Liver (tissue), 9 donors: ENCODE measurements around the gene KSR1. TPM values are rescaled to one million over a fixed set of nuclear protein-coding genes. Genes with fewer than 3 reads are reported as not detected.

ENCODE experiments used
- DNase-seq: peaks from one replicate; pipeline ENCODE4 v3.0.0-alpha.2; 2017; ENCODE audit warnings: low spot score
- H3K27ac ChIP-seq, 2 donors: one replicate each; pipeline ENCODE4 v1.7.0; 2013; ENCODE audit warnings: inconsistent platforms in 2 of 2, low read length in 2 of 2, control low read depth in 1 of 2, low read depth in 1 of 2, mild to moderate bottlenecking in 1 of 2
- H3K27me3 ChIP-seq, 4 donors: one replicate each; pipeline versions ENCODE4 v1.6.1 to v1.7.0; 2013; ENCODE audit warnings: low read length in 3 of 4, inconsistent platforms in 1 of 4, mild to moderate bottlenecking in 1 of 4, moderate library complexity in 1 of 4; ENCODE audit not compliant: control insufficient read depth in 4 of 4, insufficient read depth in 4 of 4
- H3K36me3 ChIP-seq, 4 donors: one replicate each; pipeline versions ENCODE4 v1.6.1 to v1.7.0; 2013; ENCODE audit warnings: low read length in 3 of 4, mild to moderate bottlenecking in 3 of 4, low read depth in 1 of 4, moderate library complexity in 1 of 4; ENCODE audit not compliant: control insufficient read depth in 4 of 4, insufficient read depth in 3 of 4
- H3K4me1 ChIP-seq, 4 donors: one replicate each; pipeline versions ENCODE4 v1.6.1 to v1.7.0; 2013; ENCODE audit warnings: low read length in 3 of 4, mild to moderate bottlenecking in 3 of 4, moderate library complexity in 1 of 4; ENCODE audit not compliant: control insufficient read depth in 4 of 4, insufficient read depth in 4 of 4
- H3K4me3 ChIP-seq, 3 donors: one replicate each; pipeline versions ENCODE4 v1.6.1 to v1.7.0; 2013; ENCODE audit warnings: low read length in 3 of 3, control low read depth in 1 of 3, low read depth in 1 of 3, mild to moderate bottlenecking in 1 of 3
- H3K9ac ChIP-seq, 2 donors: one replicate each; pipeline ENCODE4 v1.7.0; 2013; ENCODE audit warnings: low read length in 2 of 2, mild to moderate bottlenecking in 2 of 2, moderate library complexity in 2 of 2, control low read depth in 1 of 2, low read depth in 1 of 2
- H3K9me3 ChIP-seq, 4 donors: one replicate each; pipeline versions ENCODE4 v1.6.1 to v1.7.0; 2013; ENCODE audit warnings: low read length in 3 of 4; ENCODE audit not compliant: control insufficient read depth in 4 of 4
- EGR1 ChIP-seq, 2 donors: IDR thresholded peaks; 2 replicates each; pipeline ENCODE4 v1.6.1; 2016 to 2018; ENCODE audit warnings: antibody characterized with exemption in 2 of 2, low read depth in 2 of 2
- FOXA1 ChIP-seq: IDR thresholded peaks from 2 replicates; pipeline ENCODE4 v1.6.1; 2016; ENCODE audit warnings: antibody characterized with exemption
- FOXA2 ChIP-seq: IDR thresholded peaks from 2 replicates; pipeline ENCODE4 v1.6.1; 2016; ENCODE audit warnings: antibody characterized with exemption
- GABPA ChIP-seq, 2 donors: IDR thresholded peaks in 1 of 2; conservative IDR thresholded peaks in 1 of 2; 2 replicates each; pipeline ENCODE4 v1.6.1; 2016; ENCODE audit warnings: antibody characterized with exemption in 2 of 2, mild to moderate bottlenecking in 1 of 2, moderate library complexity in 1 of 2
- HNF4A ChIP-seq, 2 donors: conservative IDR thresholded peaks; 2 replicates each; pipeline ENCODE4 v1.6.1; 2016; ENCODE audit warnings: antibody characterized with exemption in 2 of 2, mild to moderate bottlenecking in 2 of 2
- HNF4G ChIP-seq: IDR thresholded peaks from 2 replicates; pipeline ENCODE4 v1.6.1; 2016; ENCODE audit warnings: antibody characterized with exemption
- JUND ChIP-seq, 2 donors: IDR thresholded peaks; 2 replicates each; pipeline ENCODE4 v1.6.1; 2016; ENCODE audit warnings: antibody characterized with exemption in 2 of 2
- MAX ChIP-seq: IDR thresholded peaks from 2 replicates; pipeline ENCODE4 v1.6.1; 2016; ENCODE audit warnings: antibody characterized with exemption
- RAD21 ChIP-seq, 2 donors: IDR thresholded peaks; 2 replicates each; pipeline ENCODE4 v1.6.1; 2016; ENCODE audit warnings: antibody characterized with exemption in 2 of 2, mild to moderate bottlenecking in 2 of 2
- REST ChIP-seq: IDR thresholded peaks from 2 replicates; pipeline ENCODE4 v1.6.1; 2016; ENCODE audit warnings: antibody characterized with exemption, mild to moderate bottlenecking
- RXRA ChIP-seq, 2 donors: IDR thresholded peaks; 2 replicates each; pipeline ENCODE4 v1.6.1; 2017 to 2018; ENCODE audit warnings: antibody characterized with exemption in 2 of 2, mild to moderate bottlenecking in 1 of 2
- SP1 ChIP-seq: IDR thresholded peaks from 2 replicates; pipeline ENCODE4 v1.6.1; 2018; ENCODE audit warnings: antibody characterized with exemption, mild to moderate bottlenecking
- TAF1 ChIP-seq: conservative IDR thresholded peaks from 2 replicates; pipeline ENCODE4 v1.6.1; 2016; ENCODE audit warnings: antibody characterized with exemption, mild to moderate bottlenecking
- ZBTB33 ChIP-seq: IDR thresholded peaks from 2 replicates; pipeline ENCODE4 v1.6.1; 2016; ENCODE audit warnings: antibody characterized with exemption
- WGBS: extraction: QIAGEN DNeasy Blood & Tissue Kit; methylation state at CpG from one replicate; pipeline ENCODE4 v1.1.7; 2013; 5-methylcytosine and 5-hydroxymethylcytosine counted together
- polyA plus RNA-seq, 2 donors: library from polyadenylated mRNA; stranded (reverse) in 1 of 2; unstranded in 1 of 2; fragments of 200-250 nt in 1 of 2; fragments of >200 nt in 1 of 2; fragmentation: Nextera tagmentation in 1 of 2; extraction: Ambion mirVana in 1 of 2; gene quantifications; one replicate each; pipeline versions ENCODE4 v1.2.1 to v1.2.3, GENCODE V29; 2013 to 2015
- total RNA-seq, 2 donors: library from RNA; depleted of rRNA; stranded (reverse); fragments of >200 nt; gene quantifications; one replicate each; pipeline ENCODE4 v1.2.3, GENCODE V29; 2014
- TF ChIP-seq, protein P1 (sequence below): IDR thresholded peaks from 2 replicates; pipeline ENCODE4 v1.6.1; 2016; ENCODE audit warnings: antibody characterized with exemption
- TF ChIP-seq, protein P2 (sequence below): fragments of 150-350 bp; IDR thresholded peaks from 2 replicates; pipeline ENCODE4 v1.5.1; 2017; ENCODE audit warnings: improper control_type of control experiment, low read depth, low read length; ENCODE audit not compliant: missing input control
- donor health status: healthy.
- donor health status: healthy.
- donor health status: healthy.
- donor health status: healthy.
- donor health status: healthy.

The KSR1 gene
- total and polyA plus RNA-seq, 4 donors, result 1.2 to 9.0 (median 4.1) TPM

GRCh38 chr17:27523712-27524111 lies 67.5 kb downstream of the KSR1 start:
- Histone ChIP-seq H3K4me1 (peaks cover 0 to 10% (median 4%) of the 10 kb centered on the region in 4 donors), H3K36me3 (no peaks in the 10 kb centered on the region), H3K9me3 (no peaks in the 10 kb centered on the region), H3K4me3 (no peak overlapping the region), H3K27ac (no peak overlapping the region), H3K9ac (no peak overlapping the region), H3K27me3 (no peaks in the 10 kb centered on the region)
- no peak for DNase-seq
- TF ChIP-seq TAF1, result no peak
- no peak for TF ChIP-seq ZBTB33
- TF ChIP-seq, protein P1, sequence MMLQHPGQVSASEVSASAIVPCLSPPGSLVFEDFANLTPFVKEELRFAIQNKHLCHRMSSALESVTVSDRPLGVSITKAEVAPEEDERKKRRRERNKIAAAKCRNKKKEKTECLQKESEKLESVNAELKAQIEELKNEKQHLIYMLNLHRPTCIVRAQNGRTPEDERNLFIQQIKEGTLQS, result no peak
- TF ChIP-seq HNF4A (conservative IDR thresholded peaks at IDR 0.05), result no peak
- TF ChIP-seq MAX, result no peak
- no peak for TF ChIP-seq RAD21 (IDR thresholded peaks at IDR 0.05)
- no peak for TF ChIP-seq FOXA2
- TF ChIP-seq RXRA (IDR thresholded peaks at IDR 0.05), result no peak
- no peak for TF ChIP-seq FOXA1
- no peak for TF ChIP-seq JUND (IDR thresholded peaks at IDR 0.05)
- no peak for TF ChIP-seq GABPA (IDR thresholded peaks at IDR 0.05 in 1 of 2, conservative IDR thresholded peaks at IDR 0.05 in 1 of 2)
- no peak for TF ChIP-seq EGR1 (IDR thresholded peaks at IDR 0.05; ENCODE audit: low read depth in 2 of 2)
- TF ChIP-seq, protein P2, sequence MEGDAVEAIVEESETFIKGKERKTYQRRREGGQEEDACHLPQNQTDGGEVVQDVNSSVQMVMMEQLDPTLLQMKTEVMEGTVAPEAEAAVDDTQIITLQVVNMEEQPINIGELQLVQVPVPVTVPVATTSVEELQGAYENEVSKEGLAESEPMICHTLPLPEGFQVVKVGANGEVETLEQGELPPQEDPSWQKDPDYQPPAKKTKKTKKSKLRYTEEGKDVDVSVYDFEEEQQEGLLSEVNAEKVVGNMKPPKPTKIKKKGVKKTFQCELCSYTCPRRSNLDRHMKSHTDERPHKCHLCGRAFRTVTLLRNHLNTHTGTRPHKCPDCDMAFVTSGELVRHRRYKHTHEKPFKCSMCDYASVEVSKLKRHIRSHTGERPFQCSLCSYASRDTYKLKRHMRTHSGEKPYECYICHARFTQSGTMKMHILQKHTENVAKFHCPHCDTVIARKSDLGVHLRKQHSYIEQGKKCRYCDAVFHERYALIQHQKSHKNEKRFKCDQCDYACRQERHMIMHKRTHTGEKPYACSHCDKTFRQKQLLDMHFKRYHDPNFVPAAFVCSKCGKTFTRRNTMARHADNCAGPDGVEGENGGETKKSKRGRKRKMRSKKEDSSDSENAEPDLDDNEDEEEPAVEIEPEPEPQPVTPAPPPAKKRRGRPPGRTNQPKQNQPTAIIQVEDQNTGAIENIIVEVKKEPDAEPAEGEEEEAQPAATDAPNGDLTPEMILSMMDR, result no peak
- no peak for TF ChIP-seq REST
- TF ChIP-seq HNF4G, result no peak
- WGBS, result 97% methylated on average over 1 of the region's 1 CpG

GRCh38 chr17:27524594-27524993 lies 68.3 kb downstream of the KSR1 start:
- Histone ChIP-seq H3K4me3 (no peak overlapping the region), H3K9me3 (no peaks in the 10 kb centered on the region), H3K27ac (no peak overlapping the region), H3K4me1 (peaks cover 0 to 10% (median 4%) of the 10 kb centered on the region in 4 donors), H3K36me3 (no peaks in the 10 kb centered on the region), H3K9ac (no peak overlapping the region), H3K27me3 (no peaks in the 10 kb centered on the region)
- DNase-seq, result no peak
- 92% methylated on average over 2 of the region's 2 CpGs for WGBS
- no peak for TF ChIP-seq SP1
- TF ChIP-seq HNF4G, result no peak
